NCI-H1930 (cell line): Measurements from ENCODE around the gene DDI2.

Source experiments
- DNase-seq, 2 experiments: peaks; one replicate each; lab custom pipeline; 2025; lab: John Stamatoyannopoulos, UW

DDI2 gene

DNA sequence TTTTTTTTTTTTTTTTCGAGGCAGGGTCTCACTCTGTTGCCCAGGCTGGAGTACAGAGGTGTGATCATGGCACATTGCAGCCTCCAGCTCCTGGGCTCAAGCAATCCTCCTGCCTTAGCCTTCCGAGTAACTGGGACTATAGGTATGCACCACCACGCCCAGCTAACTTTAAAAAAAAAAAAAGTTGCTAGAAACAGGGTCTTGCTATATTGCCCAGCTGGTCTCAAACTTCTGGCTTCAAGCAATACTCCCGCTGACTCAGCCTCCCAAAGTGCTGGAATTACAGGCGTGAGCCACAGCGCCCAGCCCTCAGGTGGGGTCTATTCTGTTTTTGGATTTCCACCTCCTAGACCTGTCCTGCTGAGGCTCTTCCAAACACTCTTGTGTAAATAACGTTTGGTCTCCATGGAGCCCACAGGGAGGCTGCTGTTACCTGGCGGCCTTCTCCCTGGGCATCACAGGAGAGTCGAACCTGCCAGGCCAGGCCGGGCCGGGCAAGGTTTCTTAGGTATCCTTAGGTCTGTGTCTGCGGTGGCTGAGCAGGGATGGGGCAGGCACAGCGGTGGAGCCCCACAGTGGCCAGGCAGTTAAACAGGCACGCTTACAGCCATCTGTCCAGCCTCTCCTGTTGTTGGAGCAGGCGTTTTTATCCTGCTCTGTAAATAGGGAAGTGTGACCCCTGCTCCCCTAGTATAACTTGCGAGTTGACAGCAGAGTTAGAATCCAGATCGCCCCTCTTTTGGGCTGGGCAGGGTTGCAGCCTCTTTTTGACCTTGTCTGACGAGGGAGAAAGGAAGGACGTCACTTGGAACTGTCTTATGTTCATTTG lies 85.7 kb downstream of the DDI2 start:
- no peak for DNase-seq

- no peak for DNase-seq
Measured at GRCh38 chr1:15703562-15703961, 86.3 kb downstream of the DDI2 start.

GRCh38 chr1:15704526-15705183 lies 87.4 kb downstream of the DDI2 start:
- DNase-seq: no peak

DNA sequence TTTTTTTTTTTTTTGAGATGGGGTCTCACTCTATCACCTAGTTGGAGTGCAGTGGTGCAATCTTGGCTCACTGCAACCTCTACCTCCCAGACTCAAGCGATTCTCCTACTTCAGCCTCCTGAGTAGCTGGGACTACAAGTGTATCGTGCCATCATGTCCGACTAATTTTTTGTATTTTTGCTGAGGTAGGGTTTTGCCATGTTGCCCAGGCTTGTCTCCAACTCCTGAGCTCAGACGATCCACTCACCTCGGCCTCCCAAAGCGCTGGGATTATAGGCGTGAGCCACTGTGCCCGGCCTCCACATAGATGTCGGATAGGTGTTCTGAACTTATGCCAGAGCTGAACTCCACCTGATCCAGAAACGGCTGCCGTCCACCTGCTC lies 87.9 kb downstream of the DDI2 start:
- DNase-seq: no peak

DNA sequence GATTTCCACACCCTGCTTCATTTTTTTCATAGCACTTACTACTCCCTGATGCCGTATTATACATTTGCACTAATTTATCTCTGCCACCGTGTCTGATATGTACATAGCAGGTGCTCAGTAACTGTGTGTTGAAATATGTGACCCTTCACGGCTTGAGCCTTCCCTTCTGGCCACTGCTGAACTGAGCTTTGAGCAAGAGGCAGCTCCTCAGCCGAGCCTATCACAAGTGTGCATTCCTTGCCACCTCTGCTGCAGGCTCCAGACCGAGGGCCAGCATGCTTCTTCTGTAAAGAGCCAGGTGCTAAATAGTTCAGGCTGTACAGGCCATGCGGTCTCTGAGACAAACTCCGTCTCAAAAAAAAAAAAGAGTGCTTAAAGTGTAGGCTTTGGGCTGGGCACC lies 89.5 kb downstream of the DDI2 start:
- no peak for DNase-seq

DNA sequence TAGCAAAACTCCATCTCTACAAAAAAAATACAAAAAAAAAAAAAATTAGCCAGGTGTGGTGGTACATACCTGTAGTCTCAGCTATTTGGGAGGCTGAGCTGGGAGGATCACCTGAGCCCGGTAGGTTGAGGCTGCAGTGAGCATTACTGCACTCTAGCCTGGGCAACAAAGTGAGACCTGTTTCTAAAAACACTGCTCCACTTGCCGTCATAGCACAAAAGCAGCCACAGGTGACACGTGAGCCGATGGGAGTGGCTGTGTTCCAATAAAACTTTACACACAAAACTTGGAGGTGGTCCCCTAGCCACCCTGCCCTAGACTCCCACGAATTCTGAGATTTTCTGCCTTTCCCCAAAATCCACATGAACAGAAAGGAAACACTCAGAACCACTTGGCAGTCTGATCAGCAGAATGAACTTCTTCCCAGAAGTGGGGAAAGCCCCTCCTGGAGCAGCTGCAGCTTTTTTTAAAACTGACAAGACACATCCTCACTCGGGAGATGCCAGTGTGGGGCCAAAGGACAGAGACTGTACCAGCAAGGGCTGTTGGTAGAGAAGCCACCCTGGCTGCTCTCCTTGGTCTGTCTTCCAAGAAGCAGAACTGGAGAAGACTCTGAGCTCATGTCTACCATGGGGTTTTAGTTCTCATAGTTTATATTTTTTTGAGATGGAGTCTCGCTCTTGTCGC lies 90.1 kb downstream of the DDI2 start:
- no peak for DNase-seq

DNA sequence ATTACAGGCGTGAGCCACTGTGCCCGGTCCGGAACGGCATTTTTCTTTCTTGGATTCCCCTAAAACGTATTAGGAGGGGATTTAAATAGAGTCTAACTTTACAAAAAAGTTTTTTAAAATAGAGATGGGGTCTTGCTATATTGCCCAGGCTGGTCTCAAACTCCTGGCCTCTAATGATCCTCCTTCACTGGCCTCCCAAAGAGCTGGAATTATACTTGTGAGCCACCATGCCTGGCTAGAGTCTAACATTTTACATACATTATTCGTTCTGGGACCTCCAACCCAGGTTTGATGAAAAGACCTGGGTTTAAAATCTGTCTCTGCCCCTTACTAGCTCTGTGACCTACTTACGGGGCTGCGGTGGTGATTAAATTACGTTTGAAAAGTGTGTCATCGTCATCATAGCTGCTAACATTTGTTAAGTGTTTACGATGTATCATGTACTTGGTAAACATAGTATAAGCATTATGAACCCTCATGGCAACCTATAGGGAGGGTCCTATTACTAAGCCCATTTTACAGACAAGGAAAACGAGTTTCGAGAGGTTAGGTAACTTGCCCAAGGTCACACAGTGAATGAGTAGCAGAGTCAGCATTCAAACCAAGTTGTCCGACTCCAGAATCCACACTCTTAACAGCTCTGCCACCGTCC lies 91.4 kb downstream of the DDI2 start:
- no peak for DNase-seq

GRCh38 chr1:15709226-15709625 lies 92.0 kb downstream of the DDI2 start:
- DNase-seq: no peak

DNA sequence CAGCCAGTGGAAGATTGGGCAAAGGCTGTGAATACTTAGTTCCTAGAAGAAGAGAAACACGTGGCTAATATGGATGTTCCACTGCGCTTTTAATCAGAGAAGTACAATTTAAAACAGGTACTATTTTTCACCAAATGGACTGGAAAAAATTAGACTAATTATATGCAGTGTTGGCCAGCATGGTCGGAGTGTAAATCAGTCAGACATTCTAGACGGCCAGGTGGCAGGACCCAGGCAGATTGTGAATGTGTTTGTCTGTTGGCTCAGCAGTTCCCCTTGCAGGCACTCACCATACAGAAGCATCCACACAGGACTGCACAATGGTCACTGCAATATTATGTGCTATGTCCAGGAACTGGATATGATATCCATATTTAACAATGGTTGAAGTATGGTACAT lies 94.9 kb downstream of the DDI2 start:
- DNase-seq: no peak

- DNase-seq: no peak
Measured at GRCh38 chr1:15714406-15715136, 97.3 kb downstream of the DDI2 start.

DNA sequence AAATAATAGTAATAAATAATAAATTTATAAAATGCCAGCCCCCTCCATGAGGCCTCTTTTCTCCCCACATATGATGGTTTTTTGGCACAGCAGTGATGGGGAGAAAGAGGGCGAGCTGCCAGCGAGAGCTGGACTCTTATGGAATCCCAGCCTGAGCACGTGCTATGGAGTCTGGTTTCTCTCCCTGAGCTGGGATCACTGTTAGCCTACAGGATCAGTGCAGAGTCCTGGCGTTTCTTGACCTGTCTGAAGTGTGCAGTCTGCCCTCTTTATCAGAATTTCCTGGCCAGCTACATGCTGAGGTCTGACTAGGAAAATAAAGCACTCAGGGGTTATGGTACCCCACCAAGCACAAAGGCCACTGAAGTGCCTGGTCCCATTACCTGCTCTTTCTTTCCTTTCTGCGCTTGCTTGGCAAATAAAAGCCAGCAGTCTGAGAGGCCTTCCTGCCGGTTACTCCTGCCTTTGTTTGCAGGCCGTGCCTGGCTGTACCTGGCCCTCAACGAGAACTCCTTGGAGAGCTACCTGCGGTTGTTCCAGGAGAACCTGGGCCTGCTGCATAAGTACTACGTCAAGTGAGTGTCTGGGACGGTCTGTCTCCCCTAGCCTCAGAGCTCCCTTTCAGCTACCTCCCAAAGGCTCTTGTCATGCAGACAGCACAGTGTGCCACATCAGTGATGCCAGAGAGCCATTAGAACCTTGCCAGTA lies 100.3 kb downstream of the DDI2 start:
- no peak for DNase-seq

GRCh38 chr1:15718199-15718601 lies 100.9 kb downstream of the DDI2 start:
- no peak for DNase-seq
